ENCODE data around the gene PRDM11. TPM values are rescaled to one million over a fixed set of nuclear protein-coding genes. Genes with fewer than 3 reads are reported as not detected.
A peak's percentile ranks its signal among the peaks of the same experiment; 100 is the strongest.

The PRDM11 gene
- total and polyA plus RNA-seq, 2 of the 8 experiments (the other 6 are each of a cell fraction or from before 2014, with no cell fraction given) = 3.6 to 11.7 TPM

- TF ChIP-seq CHD7 (IDR thresholded peaks at IDR 0.05; ENCODE audit: insufficient replicate concordance, low read length) (no peak), TEAD4 (IDR thresholded peaks at IDR 0.05; ENCODE audit: low read depth, low read length) (0 out of 2 replicates have a peak, but pooled peaks have one; percentile 4), SUZ12 (IDR thresholded peaks at IDR 0.05; ENCODE audit: low read length) (no peak), GTF2F1 (IDR thresholded peaks at IDR 0.05; ENCODE audit: borderline replicate concordance, low read depth, low read length) (no peak), JUN (IDR thresholded peaks at IDR 0.05; ENCODE audit: low read depth, low read length) (no peak), TAF1 (IDR thresholded peaks at IDR 0.05; ENCODE audit: low read depth, low read length) (no peak), NRF1 (IDR thresholded peaks at IDR 0.05; ENCODE audit: low read depth, low read length) (no peak), BRCA1 (IDR thresholded peaks at IDR 0.05; ENCODE audit: low read depth, low read length) (no peak)
- TF ChIP-seq, protein P1, sequence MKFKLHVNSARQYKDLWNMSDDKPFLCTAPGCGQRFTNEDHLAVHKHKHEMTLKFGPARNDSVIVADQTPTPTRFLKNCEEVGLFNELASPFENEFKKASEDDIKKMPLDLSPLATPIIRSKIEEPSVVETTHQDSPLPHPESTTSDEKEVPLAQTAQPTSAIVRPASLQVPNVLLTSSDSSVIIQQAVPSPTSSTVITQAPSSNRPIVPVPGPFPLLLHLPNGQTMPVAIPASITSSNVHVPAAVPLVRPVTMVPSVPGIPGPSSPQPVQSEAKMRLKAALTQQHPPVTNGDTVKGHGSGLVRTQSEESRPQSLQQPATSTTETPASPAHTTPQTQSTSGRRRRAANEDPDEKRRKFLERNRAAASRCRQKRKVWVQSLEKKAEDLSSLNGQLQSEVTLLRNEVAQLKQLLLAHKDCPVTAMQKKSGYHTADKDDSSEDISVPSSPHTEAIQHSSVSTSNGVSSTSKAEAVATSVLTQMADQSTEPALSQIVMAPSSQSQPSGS (IDR thresholded peaks at IDR 0.05; ENCODE audit: low read length) = no peak
These were observed 63.7 kb downstream of the PRDM11 start (continued) for GRCh38 chr11:45209891-45210699.

Data from H1 (cell line).